ENCODE results near the gene PAFAH1B1.

PAFAH1B1 gene

DNA sequence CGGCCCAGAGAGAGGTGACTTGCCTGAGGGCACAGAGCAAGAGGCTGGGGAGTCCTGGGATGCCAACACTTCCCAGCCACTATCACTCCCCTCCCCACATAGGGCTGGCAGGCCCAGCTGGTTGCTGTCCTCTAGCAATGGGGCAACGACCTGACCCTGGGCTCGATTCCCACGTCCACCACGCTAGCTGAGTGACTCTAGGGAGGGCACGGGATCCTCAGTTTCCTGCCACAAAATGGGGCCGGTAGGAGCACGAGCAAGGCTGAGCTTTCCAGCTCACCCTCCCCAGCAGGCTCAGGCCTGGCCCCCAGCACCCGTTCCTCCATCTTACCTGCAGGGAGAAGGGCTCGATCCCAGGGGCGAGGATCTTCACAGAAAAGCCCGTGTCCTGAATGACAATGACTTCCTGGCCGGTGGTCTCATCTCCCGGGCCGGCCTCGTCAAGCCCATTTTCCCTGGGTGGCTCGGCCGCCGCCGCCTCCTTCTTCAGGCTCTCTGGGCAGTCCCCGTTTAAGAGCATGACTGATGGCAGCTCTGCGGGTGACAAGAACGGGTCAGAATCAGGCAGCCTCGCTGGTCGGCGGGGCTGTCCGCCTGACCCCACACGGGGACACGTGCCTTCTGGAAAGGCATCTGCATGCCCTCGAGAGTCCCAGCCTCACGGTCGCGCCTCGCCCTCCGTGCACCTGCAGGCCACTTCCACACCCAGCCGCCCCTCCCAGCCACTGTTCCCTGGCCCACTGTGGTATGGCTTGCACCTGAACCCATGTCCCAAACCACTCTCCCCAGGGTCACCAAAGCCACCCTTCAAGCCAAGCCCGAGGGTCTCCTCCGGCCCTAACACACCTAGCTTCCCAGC lies 110.8 kb downstream of the PAFAH1B1 start:
- DNase-seq, result no peak

GRCh38 chr17:2704890-2705248 lies 111.4 kb downstream of the PAFAH1B1 start:
- no peak for DNase-seq

DNA sequence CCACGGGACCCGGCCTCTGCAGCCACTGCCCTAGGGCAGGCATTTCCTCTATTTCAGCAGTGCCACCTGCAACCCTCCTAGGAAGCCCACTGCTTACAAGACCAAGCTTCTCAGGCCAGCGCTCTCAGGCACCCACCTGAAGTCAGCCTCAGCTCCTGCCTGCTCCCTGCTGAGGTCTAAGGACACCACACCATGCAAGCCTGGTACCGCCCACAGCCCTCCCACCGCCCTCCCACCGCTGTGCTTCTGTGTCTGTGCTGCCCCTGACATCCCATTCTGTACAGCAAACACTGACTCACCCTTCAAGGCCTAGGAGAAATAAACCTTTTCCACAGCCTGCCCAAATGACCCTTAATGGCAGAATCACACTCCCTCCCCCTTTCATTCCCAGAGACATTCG lies 111.8 kb downstream of the PAFAH1B1 start:
- DNase-seq, result no peak

- DNase-seq, result no peak
Observed at GRCh38 chr17:2705888-2706795, 112.7 kb downstream of the PAFAH1B1 start.

DNA sequence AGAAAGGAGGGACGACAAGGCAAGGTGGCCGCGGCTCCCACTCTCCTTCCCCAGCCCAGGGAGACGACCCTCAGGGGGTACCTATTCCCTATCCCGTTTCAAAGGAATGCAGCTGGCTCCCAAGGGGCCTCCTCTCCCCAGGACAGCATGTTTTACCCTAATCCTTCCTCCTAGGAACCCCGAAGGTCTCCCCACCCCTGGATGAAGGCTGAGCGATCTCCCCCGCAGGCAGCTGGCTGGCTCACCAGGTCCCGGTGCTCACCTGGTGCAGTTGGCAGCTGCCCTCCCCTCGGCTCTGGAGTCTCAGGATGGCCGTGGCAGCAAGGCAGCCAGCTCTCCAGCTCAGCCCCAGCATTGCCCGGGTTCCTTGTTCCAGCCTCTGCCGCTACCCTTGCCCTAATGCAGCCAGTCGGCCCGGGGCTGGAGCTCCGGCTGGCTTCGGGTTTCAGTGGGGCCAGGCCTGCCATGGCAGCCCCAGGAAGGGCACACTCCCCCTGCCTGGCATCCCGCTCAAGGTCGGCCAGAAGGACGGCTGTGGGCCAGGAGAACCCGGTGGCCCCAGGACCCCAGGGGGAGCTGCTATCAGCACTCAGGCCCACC lies 113.6 kb downstream of the PAFAH1B1 start:
- DNase-seq, result no peak

- DNase-seq, result peak; percentile 36
Observed at GRCh38 chr17:2707721-2708584, 114.5 kb downstream of the PAFAH1B1 start.

- no peak for DNase-seq
Observed at GRCh38 chr17:2708585-2709182, 115.2 kb downstream of the PAFAH1B1 start.

DNA sequence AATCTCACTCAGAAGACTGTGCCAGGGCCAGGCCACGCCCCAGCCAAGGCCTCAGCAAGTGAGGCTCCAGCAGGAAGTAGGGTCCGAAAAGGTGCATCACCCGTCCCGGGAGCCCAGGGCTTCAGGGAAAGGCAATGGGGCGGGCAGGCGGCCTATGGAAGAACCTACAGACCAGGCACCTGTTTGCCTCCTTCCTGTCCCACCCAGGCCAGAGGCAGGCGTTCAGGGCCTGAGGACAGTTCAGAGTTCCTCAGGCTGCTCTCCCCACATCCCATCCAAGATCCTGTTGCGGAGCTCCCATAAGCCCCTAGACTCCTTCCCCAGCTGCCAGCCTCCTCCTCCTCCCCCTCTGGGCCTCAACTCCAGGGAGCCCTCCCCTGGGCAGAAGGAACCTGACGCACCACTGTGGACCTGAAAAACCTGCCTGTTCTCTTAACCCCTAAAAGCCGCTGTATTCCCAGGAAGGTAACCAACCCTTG lies 115.8 kb downstream of the PAFAH1B1 start:
- DNase-seq, result peak; percentile 27

GRCh38 chr17:2710071-2710802 lies 116.8 kb downstream of the PAFAH1B1 start:
- no peak for DNase-seq

DNA sequence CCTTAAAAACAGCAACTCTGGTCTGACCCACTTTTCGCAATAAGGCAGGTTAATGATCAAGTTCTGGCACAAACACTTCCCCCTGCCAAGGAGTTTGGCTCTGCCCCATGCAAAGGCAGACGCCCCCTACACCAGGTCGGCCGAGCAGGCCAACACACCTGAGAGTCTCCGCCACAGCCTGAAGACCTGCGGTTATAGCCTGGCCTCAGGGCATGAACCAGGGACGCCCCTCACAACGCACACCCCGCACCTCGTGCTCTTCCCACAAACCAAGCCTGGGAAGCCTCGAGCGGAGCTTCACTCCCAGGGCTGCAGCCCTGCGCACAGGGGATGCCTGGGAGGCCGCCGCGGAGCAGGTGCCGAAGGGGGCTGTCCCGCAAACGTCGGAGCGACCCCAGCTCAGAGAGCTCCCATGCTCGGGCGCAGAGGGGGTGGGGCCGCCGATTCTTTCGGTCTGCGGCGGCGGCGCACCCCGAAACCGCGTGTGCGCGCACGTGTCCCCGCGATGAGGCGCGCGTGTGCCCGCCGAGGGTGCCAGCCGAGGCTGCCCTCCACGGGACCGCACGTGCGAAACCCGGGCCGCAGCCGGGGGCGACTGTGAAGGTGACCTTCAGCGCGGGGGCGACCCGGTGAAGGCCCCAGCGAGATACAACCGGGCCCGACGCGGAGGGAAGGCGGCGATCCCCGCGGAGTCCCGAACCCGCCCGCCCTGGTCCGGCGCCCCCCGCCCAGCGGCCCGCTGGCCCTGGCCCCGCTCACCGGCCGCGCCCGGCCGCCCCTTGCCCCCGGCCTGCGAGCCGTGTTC lies 117.6 kb downstream of the PAFAH1B1 start:
- DNase-seq, result peak; percentile 62

GRCh38 chr17:2711608-2712299 lies 118.3 kb downstream of the PAFAH1B1 start, which contains the start of gene CLUH:
Gene CLUH, minus strand, starts transcription at chr17:2711764. Its CDS starts 103 bp downstream, at chr17:2711661.
- peak; percentile 98 for DNase-seq

DNA sequence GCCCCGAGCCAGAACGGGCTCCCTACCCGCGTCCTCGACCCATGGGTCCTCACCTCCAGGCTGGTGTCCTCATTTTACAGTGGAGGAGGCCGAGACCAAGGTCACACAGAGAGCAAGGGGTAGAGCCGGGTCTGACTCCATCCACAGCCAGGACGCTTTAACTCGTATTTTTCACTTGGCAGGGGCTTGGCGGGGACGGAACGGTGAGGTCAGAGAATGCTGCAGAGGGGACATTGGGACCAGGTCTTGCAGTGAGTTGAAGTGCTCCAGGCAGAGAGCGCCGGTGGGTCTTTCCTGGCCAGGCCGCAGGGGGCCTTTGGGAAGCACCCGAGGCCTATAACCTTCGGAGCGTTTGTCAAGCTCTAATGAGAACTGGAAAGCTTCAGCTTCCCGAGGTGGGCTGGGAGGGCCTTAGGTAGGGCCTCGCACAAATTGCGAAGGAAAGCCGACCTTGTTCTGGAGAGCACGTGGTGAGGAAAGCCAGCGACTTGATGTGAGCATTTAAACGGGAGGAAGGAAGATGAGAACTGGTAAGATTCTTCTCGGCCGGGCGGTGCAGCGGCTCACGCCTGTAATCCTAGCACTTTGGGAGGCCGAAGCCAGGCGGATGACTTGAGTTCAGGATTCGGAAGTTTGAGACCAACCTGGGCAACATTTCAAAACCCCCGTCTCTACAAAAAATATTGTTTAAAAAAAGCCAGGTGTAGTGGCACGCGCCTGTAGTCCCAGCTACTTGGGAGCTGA lies 119.0 kb downstream of the PAFAH1B1 start:
- no peak for DNase-seq

- DNase-seq, result no peak
Observed at GRCh38 chr17:2713881-2714280, 120.4 kb downstream of the PAFAH1B1 start.

DNA sequence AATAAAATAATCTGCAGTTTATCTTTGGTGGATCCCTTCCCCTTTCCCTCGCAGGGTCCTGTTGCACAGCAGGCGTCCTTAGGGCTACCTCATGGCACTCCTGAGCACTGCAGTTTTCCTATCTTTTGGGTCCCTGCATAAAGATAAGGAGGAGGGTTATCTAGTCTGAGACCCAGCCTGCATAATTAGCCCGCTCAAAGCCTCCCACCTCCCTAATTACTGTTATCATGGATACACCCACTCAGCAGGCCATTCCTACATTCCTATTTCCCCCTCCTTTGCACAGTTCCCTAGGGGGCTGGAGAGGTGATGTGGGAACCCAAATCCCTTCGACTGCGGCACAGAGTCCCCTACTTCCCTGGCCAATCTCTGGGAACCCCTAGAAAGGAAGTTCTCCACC lies 123.2 kb downstream of the PAFAH1B1 start:
- DNase-seq, result no peak

- no peak for DNase-seq
Observed at GRCh38 chr17:2718150-2718938, 124.9 kb downstream of the PAFAH1B1 start.

DNA sequence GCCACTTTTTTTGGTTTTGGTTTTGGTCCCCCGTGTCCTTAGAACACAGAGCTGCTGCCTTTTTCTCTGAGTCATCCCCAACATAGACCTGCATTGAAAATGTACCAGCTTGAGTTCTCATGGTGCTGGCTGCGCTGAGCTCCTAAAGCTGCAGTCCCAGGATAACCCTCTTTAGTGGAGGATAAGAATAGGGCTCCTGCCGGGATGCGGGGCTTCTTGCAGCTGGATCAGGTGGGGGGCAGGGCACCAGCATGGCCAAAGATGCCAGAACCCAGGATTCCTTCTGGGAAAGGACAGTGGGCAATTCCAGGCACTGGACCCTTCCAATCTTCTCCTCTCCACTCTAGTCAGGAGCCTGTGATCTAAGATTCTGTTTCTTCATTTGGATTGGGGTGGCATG lies 126.4 kb downstream of the PAFAH1B1 start:
- DNase-seq, result no peak

DNA sequence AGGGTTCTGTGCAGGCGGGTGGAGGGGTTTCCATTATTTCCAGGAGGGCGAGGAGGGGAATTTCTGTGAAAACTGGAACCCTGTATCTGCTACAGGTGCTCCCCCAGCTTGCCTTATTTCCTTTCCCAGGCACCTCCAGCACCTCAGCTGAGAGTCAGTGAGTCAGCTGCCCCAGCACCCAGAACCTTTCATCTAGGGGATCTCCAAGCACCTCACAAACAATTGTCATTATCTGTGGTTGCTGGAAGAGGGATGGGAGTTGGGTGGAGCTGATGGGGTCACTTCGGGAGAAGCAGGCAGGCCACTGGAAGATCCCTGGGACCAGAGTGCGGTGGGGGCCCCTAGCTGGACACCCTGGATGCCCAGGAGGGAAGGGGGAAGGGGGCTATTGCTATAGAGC lies 128.1 kb downstream of the PAFAH1B1 start:
- DNase-seq, result peak; percentile 45

GRCh38 chr17:2722611-2723010 lies 129.2 kb downstream of the PAFAH1B1 start:
- DNase-seq, result no peak

All from activated CD4-positive, alpha-beta T cell treated with anti-CD3 and anti-CD28 coated beads for 48 hours (primary cell).